RWPE2 (cell line): ENCODE data around the gene TRIM9.
"Not testable (repeated sequence)": the region's sequence is repeated elsewhere in the genome, so short reads cannot be mapped to it uniquely, and the experiment has no call there.

Experiments used
- ATAC-seq: fragments of 200-7000 bp; cut with Tn5 transposase; 3 replicates; pipeline ENCODE4 v1.9.1; 2021; ENCODE audit warnings: low read depth
- DNase-seq: peaks from one replicate; pipeline ENCODE4 v3.0.0-alpha.2; 2020; ENCODE audit warnings: low spot score
- H3K27ac ChIP-seq: fragments of 450-650 bp; 2 replicates; pipeline ENCODE4 v1.5.1; 2017; ENCODE audit warnings: mild to moderate bottlenecking; ENCODE audit not compliant: poor library complexity, severe bottlenecking
- H3K27me3 ChIP-seq: fragments of 250-450 bp; sonication (Bioruptor Pico); 2 replicates; pipeline ENCODE4 v1.5.1; 2021; ENCODE audit warnings: mild to moderate bottlenecking, moderate library complexity; ENCODE audit not compliant: insufficient read depth, poor library complexity, severe bottlenecking
- H3K36me3 ChIP-seq: fragments of 250-450 bp; sonication (Bioruptor Pico); 2 replicates; pipeline ENCODE4 v1.5.1; 2020; ENCODE audit warnings: low read depth, mild to moderate bottlenecking, moderate library complexity
- H3K4me1 ChIP-seq: fragments of 250-450 bp; sonication (Bioruptor Pico); 2 replicates; pipeline ENCODE4 v1.5.1; 2021; ENCODE audit warnings: mild to moderate bottlenecking, moderate library complexity; ENCODE audit not compliant: insufficient read depth, poor library complexity, severe bottlenecking
- H3K4me3 ChIP-seq: fragments of 250-450 bp; sonication (Bioruptor Pico); 2 replicates; pipeline ENCODE4 v1.5.1; 2021; ENCODE audit warnings: mild to moderate bottlenecking, moderate library complexity; ENCODE audit not compliant: severe bottlenecking
- H3K9me3 ChIP-seq: fragments of 250-450 bp; sonication (Bioruptor Pico); 2 replicates; pipeline ENCODE4 v1.5.1; 2021; ENCODE audit warnings: mild to moderate bottlenecking, moderate library complexity; ENCODE audit not compliant: severe bottlenecking
- TF ChIP-seq, protein P1 (sequence below): fragments of 450-650 bp; IDR thresholded peaks from one replicate; pipeline ENCODE4 v1.5.1; 2017; ENCODE audit warnings: mild to moderate bottlenecking, moderate library complexity; ENCODE audit not compliant: poor library complexity, severe bottlenecking

Gene TRIM9

DNA sequence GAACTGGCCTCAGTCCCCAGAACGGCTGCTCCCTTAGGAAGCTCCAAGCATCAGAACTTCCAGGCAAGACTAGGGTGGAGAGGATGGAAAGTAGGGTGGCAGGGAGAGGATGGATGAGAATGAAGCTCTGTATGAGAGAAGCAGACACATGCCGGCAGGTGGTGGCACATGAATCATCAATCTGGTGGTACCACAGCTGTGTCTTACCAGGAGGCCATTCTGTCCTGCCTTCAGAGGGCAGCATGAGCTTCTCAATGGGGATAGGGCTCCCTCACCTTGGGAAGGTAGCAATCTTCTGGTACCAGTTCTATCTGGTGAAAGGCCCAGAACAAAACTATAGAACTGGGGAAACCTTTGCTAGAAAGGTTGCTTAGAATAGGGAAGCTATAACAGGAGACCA lies 95.2 kb downstream of the TRIM9 start:
- DNase-seq, result no peak
- TF ChIP-seq, protein P1, sequence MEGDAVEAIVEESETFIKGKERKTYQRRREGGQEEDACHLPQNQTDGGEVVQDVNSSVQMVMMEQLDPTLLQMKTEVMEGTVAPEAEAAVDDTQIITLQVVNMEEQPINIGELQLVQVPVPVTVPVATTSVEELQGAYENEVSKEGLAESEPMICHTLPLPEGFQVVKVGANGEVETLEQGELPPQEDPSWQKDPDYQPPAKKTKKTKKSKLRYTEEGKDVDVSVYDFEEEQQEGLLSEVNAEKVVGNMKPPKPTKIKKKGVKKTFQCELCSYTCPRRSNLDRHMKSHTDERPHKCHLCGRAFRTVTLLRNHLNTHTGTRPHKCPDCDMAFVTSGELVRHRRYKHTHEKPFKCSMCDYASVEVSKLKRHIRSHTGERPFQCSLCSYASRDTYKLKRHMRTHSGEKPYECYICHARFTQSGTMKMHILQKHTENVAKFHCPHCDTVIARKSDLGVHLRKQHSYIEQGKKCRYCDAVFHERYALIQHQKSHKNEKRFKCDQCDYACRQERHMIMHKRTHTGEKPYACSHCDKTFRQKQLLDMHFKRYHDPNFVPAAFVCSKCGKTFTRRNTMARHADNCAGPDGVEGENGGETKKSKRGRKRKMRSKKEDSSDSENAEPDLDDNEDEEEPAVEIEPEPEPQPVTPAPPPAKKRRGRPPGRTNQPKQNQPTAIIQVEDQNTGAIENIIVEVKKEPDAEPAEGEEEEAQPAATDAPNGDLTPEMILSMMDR, result peak; percentile 36

DNA sequence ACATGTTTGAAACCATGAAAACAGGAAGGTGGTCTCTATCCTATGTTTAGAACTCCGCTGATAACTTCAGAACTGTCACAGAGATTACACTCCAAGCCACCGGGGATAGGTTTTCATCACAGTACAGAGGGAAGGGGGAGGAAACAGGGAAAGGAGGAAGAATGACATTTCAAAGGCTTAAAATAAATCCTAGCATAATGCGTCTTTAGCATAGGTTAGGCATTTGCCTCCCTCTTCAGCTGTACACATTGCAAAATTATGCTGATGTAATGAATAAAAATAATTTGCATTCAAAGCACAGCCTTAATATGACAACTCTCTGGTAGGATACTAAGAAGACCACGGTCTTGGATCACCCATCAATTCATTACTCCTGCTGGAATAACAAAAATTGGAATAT lies 96.3 kb downstream of the TRIM9 start:
- no peaks in the 10 kb centered on the region for H3K4me1 ChIP-seq
- DNase-seq, result no peak
- TF ChIP-seq, protein P1, result no peak
- H3K4me3 ChIP-seq, result no peak overlapping the region
- no peak overlapping the region for H3K27ac ChIP-seq
- H3K9me3 ChIP-seq, result no peaks in the 10 kb centered on the region
- no peaks in the 10 kb centered on the region for H3K27me3 ChIP-seq
- no peak for ATAC-seq
- H3K36me3 ChIP-seq, result no peaks in the 10 kb centered on the region

More for the DNA sequence above, 95.2 kb downstream of the TRIM9 start:
- Histone ChIP-seq H3K27me3 (no peaks in the 10 kb centered on the region), H3K27ac (no peak overlapping the region), H3K4me3 (no peak overlapping the region), H3K36me3 (no peaks in the 10 kb centered on the region), H3K9me3 (no peaks in the 10 kb centered on the region), H3K4me1 (peaks cover 4% of the 10 kb centered on the region)
- ATAC-seq, result peak; percentile 86

DNA sequence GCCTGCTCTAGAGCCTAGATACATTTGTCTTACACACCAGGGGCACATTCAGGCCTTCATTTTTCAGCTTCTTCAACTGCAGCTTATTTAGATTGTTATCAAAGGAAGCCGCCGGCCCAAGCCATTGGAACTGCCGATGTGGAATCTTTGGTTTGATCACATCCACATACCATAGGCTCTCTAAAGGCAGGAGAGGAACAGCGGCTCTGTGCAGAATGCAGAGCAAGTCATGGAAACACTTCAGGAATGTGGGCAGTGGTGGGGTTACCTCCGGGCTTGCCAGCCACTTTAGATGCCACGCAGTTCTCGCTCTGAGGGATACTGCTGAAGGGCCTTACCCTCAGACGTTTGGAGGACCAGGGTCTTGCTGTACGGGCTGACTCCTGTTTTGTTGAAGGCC lies 97.2 kb downstream of the TRIM9 start:
- H3K9me3 ChIP-seq, result no peaks in the 10 kb centered on the region
- ATAC-seq, result no peak
- DNase-seq, result no peak

GRCh38 chr14:50994158-50994557 lies 100.7 kb downstream of the TRIM9 start:
- not testable (repeated sequence) for ATAC-seq, H3K36me3 ChIP-seq, H3K27ac ChIP-seq, H3K4me1 ChIP-seq, H3K4me3 ChIP-seq, H3K9me3 ChIP-seq, DNase-seq, H3K27me3 ChIP-seq

More for the DNA sequence above, 97.2 kb downstream of the TRIM9 start:
- H3K4me1 ChIP-seq, result no peaks in the 10 kb centered on the region
- H3K27ac ChIP-seq, result no peak overlapping the region
- no peaks in the 10 kb centered on the region for H3K36me3 ChIP-seq
- no peak overlapping the region for H3K4me3 ChIP-seq
- TF ChIP-seq, protein P1, result no peak
- no peaks in the 10 kb centered on the region for H3K27me3 ChIP-seq

DNA sequence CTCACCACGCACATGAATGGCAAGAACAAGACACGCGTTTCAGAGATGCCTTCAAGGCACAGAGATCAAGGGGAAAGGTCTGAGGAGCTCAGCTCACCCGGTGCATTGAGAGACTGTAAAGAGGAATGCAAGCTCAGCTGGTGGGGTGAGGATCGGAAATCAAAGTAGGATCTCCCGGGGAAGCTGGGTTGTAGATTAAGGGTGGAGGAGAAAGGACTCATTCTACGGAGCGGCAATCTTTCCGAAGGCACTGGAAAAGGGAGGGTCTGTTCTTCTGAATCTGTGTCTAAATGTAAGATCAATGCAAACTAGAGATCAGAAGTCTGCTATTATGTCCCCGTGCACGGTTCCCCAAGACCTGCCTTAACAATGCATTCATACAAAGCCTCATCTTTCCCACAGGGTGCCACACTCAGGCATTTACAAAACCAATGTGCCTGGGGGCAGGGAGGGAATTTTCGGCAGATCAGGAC lies 109.0 kb downstream of the TRIM9 start:
- no peak for ATAC-seq
- Histone ChIP-seq H3K27ac (no peak overlapping the region), H3K27me3 (peaks cover 4% of the 10 kb centered on the region), H3K36me3 (no peaks in the 10 kb centered on the region), H3K9me3 (no peaks in the 10 kb centered on the region), H3K4me3 (no peak overlapping the region), H3K4me1 (no peaks in the 10 kb centered on the region)
- TF ChIP-seq, protein P1, result no peak
- DNase-seq, result no peak
